GM12801 (cell line): ENCODE measurements around the gene SIDT1.

Experiments
- TF ChIP-seq, protein P1 (sequence below): IDR thresholded peaks from one replicate; pipeline ENCODE4 v1.5.1; 2011; ENCODE audit warnings: control low read depth; ENCODE audit not compliant: insufficient read length; ENCODE audit errors: extremely low read depth

The SIDT1 gene

DNA sequence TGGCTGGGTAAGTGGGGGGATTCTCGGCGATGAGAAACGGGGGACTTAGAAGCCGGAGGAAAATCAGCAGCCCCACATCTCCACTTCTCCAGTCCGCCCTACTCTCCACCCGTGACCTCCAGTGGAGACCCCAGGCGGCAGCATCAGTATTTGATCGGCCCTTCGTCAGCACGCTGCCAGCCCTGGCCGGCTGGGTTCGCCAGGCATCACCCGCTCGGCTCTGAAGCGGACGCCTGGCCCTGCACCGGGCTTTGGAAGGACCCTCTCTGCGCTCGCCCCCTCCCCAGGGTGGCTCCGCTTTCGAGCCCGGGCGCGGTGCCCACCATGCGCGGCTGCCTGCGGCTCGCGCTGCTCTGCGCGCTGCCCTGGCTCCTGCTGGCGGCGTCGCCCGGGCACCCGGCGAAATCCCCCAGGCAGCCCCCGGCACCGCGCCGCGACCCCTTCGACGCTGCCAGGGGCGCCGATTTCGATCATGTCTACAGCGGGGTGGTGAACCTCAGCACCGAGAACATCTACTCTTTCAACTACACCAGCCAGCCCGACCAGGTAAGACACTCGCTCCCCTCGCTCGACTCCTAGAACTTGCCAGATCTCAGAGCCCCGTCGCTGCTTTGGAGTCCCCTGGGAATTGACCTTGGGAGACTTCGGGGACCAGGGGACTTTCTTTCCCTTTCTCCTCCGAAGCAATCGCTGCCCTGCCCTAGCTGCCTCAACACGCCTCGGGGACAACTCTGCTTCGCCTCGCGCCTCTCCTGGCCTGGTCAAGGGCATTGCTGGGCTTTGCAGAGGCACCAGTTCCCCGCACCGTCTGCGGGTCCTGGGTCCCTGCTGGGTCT lies 561 bp downstream of the SIDT1 start:
- TF ChIP-seq, protein P1, sequence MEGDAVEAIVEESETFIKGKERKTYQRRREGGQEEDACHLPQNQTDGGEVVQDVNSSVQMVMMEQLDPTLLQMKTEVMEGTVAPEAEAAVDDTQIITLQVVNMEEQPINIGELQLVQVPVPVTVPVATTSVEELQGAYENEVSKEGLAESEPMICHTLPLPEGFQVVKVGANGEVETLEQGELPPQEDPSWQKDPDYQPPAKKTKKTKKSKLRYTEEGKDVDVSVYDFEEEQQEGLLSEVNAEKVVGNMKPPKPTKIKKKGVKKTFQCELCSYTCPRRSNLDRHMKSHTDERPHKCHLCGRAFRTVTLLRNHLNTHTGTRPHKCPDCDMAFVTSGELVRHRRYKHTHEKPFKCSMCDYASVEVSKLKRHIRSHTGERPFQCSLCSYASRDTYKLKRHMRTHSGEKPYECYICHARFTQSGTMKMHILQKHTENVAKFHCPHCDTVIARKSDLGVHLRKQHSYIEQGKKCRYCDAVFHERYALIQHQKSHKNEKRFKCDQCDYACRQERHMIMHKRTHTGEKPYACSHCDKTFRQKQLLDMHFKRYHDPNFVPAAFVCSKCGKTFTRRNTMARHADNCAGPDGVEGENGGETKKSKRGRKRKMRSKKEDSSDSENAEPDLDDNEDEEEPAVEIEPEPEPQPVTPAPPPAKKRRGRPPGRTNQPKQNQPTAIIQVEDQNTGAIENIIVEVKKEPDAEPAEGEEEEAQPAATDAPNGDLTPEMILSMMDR = no peak

DNA sequence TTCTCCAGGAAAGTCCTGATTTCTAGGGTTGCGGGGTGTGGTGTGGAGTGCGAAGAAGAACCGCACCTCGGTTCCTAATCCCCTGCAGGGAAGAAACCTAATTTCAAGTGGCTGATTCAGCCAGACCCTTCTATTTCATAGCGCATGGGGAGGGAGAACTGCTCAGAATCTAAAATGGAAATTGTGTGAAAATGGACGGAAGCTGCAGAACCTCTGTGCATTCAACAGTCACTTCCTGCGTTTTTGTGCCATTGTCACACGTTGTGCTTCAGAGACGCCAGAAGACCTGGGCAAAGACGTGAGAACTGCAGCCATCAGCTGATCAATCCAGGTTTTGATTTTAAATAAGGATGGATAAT lies 1.2 kb downstream of the SIDT1 start:
- TF ChIP-seq, protein P1 = no peak

DNA sequence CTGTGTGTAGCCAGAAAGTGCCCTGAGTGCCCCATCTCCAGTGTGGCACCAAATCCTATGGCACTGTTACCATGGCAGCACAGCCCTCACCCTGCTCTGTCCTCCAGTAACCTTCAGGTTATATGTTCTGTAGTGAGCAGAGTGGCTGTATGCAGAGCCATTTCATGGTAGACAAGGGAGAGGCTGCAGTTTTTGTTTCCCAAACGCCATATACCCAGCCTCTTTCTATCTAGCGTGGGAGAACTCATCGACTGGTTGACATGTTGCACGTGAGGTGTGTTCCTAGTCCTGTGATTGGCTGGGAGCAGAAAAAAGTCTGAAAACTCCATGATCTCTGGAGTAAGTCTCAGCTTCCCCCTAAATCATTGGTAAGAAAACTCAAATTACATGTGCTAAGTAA lies 2.0 kb downstream of the SIDT1 start:
- TF ChIP-seq, protein P1 = no peak

DNA sequence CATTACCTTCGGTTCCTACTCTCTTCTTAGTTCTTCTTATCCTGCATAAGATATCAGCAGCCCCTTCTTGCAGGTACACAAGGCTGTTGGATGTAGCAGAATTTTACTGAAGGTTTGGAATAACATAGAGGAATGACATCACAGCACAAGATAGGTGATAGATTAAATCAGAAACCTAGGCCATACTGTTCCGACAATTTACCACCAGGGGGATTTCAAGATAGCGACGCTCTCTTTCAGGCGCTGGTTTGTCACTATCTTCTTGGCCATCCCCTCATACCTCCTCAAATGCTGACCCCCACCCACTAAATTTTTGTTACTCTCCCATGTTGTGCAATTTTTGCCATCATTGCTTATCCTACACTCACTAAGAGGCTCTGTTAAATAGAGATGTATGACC lies 3.5 kb downstream of the SIDT1 start:
- TF ChIP-seq, protein P1 = no peak

DNA sequence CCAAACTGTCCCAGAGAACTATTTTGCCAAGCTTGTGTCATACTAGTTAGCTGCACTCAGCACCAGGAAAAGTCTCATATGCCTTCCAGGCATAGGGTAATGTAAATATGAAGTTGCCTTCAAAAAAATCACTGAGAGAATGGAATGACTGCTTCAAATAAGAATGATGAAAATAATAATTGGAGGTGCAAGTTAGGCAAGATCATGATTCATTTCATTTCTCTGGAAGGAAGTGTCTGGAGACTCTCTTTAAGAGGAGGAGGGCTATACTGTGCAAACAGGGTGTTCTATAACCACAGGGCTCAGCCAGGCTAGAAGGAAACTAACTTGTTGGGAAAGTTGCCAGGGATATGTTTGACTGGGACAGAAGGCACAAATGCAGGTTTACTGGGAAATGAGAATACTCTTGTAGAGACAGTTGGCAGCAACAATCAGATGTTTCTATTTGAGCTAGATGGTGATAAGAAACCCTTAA lies 4.3 kb downstream of the SIDT1 start:
- TF ChIP-seq, protein P1 = no peak

DNA sequence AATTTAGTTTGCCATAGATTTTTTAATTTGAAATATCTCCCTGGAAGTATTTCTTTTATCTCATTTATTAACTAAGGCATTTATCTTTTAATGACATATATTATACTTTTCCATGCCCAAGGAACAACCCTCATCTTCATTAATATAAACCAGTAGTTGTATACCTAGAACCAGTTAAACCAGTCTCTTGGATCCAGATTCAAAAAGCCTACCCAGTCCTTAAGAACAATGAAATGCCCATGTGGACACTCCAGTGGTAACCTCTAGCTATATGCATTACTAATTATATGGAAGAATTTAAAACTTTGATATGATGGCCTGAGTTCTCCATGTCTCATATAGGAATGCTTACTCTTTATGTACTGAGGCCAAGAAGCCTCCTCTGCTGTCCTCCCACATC lies 4.8 kb downstream of the SIDT1 start:
- TF ChIP-seq, protein P1 = no peak

DNA sequence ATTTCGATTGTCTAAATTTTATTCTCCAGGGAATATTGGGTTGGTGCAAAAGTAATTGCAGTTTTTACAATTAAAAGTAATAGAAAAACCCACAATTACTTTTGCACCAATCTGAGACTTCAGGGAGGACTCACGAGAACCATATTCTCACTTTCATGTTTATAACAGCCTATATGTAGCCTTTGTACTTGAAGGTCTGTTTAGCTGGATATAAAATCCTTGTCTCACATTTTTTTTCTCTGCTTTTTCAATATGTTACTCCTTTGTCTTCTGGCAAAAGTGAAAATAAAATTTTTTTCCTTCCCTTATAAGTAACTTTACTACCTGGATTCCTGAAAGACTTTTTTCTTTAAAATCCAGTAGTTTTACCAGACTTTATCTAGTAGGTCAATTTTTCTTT lies 9.2 kb downstream of the SIDT1 start:
- TF ChIP-seq, protein P1 = no peak

DNA sequence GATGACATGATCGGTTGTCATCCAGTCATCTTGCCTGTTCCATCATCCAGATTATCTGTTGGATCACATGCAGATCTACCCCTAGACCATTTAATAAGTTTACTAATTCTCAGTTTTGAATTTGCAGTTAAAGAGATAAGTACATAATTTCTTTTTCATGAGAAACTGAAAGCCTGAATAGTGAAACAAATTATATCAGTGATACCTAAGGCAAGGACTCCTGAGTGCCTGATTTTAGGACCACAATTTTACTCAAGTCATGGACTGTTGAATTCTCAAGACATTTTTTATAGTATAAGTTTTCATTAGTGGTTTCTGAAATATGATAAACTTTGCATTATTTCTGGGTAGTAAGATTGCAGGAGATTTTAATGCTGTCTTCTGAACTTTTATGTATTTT lies 13.2 kb downstream of the SIDT1 start:
- TF ChIP-seq, protein P1 = no peak
